ENCODE data around the gene CATSPERD.

Gene CATSPERD

GRCh38 chr19:5789351-5789761 is 68.9 kb downstream of the CATSPERD start:
- no peak for DNase-seq

DNA sequence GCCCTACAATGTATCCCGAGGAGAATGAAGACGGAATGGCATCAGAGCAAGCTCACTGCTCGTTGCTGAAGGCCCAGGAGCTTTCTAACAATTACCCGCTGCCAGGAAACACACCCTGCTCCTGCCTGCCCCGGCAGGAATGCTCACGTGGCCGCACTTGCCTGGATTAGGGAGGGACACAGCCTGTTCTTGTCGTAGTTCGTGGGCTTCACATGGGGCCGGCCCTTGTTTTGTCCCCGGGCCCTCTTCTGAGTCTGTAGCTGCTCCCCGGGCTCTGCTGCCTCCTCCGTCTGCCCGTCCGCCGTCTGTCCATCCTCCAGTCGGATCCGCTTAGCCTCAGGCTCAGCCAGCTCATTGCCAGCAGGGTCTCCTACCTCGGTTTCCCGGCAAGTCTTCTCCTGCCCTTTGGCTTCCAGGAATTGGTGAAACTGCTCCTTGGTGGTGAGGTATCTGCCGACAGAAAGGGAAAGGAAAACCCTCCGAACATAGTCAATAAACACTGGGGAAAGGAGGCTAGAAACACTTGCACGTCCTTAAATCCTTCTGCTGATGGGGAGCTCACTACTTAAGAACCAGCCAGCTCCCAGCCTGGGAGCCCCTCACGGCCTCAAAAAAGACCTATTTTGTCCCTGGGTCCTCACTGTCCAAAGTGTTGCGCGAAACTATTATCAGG is 69.6 kb downstream of the CATSPERD start:
- no peak for DNase-seq

GRCh38 chr19:5790559-5791520 is 70.4 kb downstream of the CATSPERD start, which contains the start of gene DUS3L:
Gene DUS3L, minus strand, starts transcription at chr19:5791163. Its CDS starts 22 bp downstream, at chr19:5791141.
- peak; percentile 93 for DNase-seq

- no peak for DNase-seq
Observed at GRCh38 chr19:5792224-5792623, 71.8 kb downstream of the CATSPERD start.

- DNase-seq = no peak
Observed at GRCh38 chr19:5793188-5793587, 72.8 kb downstream of the CATSPERD start.

DNA sequence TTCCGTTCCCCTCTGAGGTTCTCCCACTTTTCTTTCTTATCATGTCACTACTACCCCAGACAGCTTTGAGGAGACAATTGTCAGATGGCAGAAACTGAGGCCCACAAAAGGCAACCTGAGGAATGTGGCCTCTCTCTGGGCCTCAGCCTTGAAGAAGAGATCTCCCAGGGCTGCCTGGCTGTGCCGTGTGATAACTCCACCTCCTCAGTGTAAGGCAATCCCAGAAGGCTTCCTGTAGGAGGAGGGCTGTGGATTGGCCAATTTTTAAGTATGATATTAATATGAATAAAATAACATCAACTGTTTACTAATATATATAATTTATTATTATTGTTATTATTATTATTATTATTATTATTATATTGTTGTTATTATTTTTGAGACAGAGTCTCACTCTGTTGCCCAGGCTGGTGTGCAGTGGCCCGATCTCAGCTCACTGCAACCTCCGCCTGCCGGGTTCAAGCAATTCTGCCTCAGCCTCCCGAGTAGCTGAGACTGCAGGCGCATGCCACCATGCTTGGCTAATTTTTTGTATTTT is 75.0 kb downstream of the CATSPERD start:
- DNase-seq = no peak

DNA sequence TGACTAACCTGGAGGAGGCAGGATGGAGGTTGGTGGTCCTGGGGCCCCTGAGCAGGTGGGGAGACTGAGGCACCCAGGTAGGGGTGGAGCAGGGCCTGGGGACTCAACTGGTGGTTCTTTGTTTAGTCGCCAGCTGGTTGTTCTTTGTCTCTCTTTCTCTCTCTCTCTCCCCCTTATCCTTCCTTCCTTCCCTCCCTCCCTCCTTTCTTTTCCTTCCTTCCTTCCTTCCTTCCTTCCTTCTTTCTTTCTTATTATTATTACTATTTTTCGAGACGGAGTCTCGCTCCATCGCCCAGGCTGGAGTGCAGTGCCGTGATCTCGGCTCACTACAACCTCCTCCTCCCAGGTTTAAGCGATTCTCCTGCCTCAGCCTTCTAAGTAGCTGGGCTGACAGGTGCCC is 77.8 kb downstream of the CATSPERD start:
- no peak for DNase-seq

DNA sequence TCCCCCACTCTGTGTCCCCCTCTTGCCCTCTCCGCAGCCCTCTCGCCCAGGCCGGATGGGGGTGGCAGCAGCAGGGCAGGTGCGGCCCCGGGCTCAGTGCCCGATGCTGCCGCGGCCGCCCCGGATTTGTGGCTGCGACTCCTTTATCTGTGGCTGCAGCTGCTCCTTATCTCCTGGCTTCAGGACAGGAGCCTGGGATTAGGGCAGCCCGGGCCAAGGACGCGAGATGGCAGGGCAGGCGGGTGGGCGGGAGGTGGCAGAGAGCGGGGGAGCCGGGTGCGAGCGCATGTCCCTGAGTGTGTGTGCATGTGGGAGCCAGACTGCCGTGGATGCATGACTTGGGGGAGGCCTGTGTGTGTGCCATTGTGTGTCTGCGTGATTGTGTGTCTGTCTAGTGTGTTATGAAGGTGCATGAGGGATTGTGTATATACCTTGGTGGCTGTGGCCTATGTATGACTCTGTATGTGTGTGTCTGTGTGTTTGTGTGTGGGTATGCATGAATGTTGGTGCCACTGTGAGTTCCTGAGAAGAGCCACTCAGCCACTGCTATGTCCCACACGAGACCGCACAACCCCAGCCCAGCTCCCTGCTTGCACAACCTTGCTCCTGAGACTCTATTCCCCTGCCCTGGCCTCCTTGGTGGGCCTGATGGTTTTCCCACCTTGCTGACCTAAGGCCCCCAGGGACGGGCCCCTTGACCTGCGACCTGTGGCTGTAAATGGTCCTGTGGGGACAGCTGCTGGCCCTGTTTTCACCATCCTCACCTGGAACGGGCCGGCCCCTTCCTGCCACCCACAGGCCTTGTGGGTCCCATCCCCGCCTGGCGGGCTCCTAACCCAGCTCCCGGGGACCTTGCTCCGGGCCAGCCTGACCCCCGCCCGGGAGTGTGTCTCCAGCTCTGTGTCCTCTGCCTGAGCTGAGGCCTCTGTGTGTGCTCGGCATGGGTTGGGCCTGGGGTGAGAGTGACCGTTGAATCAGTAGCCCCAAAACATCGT is 79.1 kb downstream of the CATSPERD start:
- no peak for DNase-seq

GRCh38 chr19:5800361-5801270 is 80.2 kb downstream of the CATSPERD start:
- no peak for DNase-seq

- no peak for DNase-seq
Observed at GRCh38 chr19:5801796-5802619, 81.6 kb downstream of the CATSPERD start.

DNA sequence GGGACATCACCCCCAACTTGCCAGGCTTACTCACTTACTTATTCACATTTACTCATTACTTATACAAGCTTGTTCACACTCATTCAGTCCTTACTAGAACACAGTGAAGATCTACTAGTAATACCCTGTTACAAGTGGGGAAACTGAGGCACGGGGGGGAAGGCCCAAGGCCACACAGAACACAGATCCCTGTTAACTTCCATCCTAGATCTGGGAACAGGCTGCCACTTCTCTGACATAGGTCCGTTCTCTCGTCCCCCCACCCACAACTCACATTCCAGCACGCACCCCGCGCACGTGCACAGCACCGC is 83.0 kb downstream of the CATSPERD start:
- DNase-seq = no peak

- peak; percentile 95 for DNase-seq
Observed at GRCh38 chr19:5803752-5804515, 83.5 kb downstream of the CATSPERD start.

GRCh38 chr19:5804516-5805461 is 84.4 kb downstream of the CATSPERD start, which contains the start of gene NRTN:
Gene NRTN, plus strand, starts transcription at chr19:5805067. Its CDS starts 19,099 bp downstream, at chr19:5824166.
- DNase-seq = peak; percentile 63

DNA sequence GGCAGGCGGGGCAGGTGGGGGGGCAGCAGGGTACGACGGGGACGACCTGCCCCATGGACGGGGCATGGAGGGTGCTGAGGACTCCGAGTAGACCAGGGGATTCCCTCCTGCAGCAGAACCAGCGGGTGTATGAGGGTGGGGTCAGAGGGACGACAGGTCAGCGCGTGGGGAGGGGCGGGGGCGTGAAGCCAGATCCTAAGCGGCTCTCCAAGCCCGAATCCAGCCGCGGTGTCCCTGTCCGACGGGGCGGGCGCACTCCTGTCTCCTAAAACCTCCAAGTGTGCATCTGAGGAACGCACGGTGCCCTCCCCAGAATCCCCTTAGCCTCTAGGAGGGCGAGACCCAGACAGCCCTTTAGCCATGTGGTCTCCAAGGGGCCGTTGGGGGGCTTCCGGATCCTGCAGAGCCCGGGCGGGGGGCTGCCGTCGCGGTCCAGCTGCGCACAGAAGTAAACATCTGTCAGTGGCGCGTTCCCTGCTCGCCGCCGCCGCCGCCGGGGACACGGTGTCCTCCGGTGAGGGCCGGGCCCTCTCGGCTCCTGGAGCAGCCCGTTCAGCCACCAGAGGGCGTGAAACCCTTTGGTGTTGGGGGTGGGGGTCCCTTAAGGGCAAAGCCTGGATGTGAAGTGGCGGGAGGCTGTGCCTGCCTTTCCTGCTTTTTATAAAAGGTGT is 85.2 kb downstream of the CATSPERD start:
- DNase-seq = peak; percentile 70

DNA sequence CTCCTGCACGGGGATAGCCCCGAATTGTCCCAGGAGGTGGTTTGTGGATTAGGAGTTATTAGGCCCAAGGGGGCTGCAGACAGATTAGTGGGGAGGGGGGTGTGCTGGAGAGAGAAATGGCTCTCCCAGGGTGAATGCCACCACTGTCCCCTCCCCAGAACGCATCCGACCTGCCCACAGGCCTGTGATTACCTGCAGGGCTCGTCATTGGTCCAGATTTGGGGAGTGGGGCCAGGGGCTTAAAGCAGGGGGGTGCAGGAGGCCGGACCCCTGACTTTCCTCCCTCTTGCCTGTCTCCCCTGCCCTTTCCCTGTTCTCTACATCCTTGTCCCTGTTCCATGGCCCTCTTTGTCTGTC is 85.7 kb downstream of the CATSPERD start:
- DNase-seq = no peak

- DNase-seq = no peak
Observed at GRCh38 chr19:5806905-5807304, 86.5 kb downstream of the CATSPERD start.

- no peak for DNase-seq
Observed at GRCh38 chr19:5808120-5808816, 87.8 kb downstream of the CATSPERD start.
